Stimulated activated CD4-positive, alpha-beta T cell treated with anti-CD3 and anti-CD28 coated beads, Interleukin-4, amount 100 ng/mL, for 4 hours (primary cell): ENCODE results near the gene SETD6.

Source experiments
- DNase-seq, 2 experiments: peaks; one replicate each; pipeline ENCODE4 v3.0.0-alpha.2; 2020

SETD6 gene

DNA sequence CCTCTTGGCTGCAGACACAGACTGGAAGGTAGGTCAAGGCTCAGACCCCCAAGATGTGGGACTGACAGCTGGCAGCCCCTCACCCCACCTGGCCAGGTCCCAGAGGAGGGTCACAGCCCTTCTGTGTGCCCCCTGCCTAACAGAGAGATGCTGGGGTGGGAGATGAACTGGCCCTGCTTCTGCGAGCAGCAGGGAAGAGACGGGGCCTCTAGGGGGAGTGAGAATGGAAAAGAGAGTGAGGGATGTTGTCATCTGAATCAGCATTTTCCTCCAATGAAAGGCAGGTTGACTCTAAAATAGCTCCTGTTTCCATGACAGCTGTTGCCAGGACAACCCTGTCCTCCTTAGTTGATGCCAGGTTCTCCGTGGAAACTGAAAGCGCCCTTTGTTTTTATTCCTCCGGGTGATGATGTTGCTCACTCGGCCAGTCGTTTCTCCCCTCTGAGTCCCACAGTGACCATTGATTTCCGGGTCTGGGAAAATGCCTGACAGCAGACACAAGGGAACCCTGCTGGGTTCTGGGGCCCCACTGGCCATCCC, 20.3 kb upstream of the SETD6 start:
- peak; percentile 40 to 48 for DNase-seq

DNA sequence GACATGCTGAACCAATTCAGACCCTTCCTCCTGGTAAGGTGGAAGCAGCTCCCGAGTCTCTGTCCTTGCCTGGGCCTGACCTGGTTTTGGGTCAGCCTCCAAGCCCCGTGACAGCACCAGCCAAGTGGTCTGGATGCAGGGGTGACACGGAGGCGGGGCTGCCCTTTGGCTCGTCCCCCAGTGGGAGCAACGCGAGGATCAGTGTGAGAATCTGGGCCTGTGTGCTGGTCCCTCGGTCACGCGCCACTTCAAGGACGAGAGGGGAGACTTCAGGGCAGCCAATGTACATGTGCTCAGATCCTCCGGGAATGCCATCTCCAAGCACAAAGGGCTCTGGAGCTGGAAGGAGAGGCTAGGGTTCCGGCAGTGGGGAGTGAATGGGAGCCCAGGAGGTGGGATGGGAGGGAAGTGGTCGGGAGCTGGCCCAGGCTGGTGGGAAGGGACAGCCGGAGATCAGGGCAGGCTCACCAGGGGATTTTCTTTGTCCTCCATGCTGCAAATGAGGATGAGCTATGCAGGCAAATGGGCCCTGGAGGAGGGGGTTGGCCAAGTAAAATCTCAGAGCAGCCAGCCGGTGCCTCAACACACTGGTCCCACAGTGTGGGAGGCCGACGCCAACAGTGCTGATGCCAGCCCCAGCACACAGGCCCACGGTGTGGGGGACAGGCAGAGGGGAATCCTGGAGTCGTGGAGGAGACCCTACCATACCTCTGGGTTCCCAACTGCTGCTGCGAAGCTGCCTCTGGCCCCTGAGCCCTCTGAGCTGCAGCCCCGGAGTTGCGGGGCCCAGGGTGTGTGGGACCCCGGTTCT, 19.6 kb upstream of the SETD6 start:
- DNase-seq = no peak

DNA sequence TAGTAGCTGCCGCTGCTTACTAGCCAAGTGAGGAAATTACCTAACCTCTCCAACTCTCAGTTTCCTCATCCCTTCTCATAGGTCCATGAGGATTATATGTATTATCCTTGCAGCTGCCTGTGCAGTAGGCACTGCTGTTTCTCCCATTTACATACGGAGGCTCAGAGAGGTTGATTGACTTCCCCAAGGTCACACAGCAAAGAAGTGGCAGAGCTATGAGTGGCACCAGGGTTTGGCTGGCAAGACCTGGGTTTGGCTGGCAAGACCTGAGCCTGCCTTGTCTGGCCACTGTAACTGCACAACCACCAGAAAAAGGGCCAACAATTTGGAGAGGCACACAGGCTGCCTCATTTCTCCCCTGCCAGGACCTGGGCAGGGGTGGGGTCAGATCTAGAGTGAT, 17.8 kb upstream of the SETD6 start:
- no peak for DNase-seq

DNA sequence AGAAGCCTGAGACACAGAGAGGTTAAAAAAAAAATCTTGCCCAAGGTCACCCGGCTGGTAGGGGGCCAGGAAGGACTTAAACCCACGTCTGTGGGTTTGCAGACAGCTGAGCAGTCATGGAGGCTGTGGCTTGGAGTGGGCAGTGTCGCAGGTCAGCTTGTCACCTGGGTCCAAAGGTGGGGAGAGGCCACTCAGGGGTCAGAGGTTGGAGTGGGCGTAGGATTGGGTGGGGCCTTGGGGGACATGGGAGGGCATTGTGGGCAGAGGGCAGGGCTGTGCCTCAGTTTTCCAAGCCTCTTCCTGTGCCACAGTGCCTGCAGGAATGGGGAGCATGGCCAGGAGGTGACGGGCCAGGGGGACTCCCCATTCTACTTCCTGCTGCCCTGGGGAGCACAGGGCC, 17.4 kb upstream of the SETD6 start:
- DNase-seq = no peak

DNA sequence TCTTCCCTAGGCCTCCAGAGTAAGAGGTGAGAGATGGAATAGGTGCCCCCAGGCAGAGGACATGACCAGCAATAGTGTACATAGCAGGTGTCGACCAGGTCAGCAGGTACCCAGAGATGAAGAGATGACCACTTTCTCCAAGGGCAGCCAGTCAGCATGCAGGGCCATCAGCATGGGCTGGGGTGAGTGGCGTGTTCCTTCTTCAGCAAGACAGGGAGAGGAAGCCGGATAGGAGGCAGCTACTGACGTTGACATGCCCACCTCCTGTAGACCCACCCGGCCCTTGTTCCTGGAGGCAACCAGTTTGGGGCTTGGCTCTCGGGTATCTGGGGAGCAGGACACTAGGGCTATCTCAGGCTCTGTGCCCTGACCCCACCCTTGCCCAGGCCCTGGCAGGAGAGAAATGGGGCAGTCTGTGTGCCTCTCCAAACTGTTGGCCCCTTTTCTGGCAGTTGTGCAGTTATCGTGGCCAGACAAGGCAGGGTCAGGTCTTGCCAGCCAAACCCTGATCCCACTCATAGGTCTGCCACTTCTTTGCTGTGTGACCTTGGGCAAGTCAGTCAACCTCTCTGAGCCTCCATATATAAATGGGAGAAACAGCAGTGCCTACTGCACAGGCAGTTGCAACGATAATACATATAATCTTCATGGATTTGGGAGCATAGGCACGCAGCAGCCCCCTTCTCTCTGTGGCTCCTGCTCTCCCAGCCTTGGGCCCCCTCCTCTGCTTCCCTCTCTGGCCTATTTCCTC, 16.8 kb upstream of the SETD6 start:
- DNase-seq = no peak

DNA sequence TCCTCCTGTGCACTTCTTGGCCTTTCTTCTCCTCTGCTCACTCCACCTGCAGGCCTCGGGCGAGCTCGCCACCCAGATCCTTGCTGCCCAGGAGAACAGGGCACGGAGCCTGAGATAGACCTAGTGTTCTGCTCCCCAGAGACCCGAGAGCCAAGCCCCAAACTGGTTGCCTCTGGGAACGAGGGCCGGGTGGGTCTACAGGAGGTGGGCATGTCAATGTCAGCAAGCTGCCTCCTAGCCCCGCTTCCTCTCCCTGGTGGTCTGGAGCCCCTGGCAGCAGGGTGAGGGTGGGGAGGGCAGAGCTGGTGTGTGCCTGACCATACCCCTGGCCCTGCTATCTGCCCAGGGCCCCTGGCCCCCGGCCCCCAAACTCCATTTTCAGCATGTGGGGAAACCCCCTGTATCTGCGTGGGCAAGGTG, 16.2 kb upstream of the SETD6 start:
- DNase-seq = no peak

DNA sequence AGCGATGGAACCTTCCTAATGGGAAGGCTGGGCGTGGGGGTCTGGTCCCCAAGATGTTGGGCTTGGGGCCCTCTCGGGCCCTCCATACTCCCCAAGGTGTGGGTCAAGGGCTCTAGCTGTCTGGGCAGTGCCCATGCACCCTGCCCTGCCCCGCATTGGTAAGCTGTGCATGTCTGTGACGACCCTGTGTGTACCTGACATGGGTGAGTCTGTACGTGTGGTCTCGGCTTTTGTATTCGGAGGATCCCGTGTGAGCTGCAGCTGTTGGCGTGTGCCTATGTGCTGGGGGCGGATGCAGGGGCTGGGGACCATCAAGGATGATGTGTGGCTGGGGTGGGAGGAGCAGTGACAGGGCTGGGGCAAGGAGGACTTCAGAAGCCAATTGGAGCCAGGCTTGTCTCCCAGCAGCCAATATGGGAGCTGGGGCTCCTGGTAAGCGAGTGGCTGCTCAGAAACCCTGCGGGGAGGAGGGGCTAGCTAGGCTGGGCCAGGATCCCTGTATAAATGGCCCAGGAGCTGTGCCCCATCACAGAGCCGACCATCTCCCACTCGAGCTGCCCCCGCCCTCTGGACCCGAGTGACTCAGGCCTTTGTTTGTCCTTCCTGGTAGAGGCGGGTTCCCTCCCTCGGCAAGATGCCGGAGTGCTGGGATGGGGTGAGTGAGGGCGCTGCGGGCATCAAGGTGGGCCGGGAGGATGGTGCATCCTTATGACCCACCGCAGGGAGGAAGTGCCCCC, 15.5 kb upstream of the SETD6 start, which contains the start of gene NDRG4:
TSS of gene NDRG4 (plus strand) at position 529 of the 737 bp plus-strand sequence. CDS start at position 635, 106 bp downstream.
- DNase-seq = peak in 1 of 2 experiments; percentile 11

DNA sequence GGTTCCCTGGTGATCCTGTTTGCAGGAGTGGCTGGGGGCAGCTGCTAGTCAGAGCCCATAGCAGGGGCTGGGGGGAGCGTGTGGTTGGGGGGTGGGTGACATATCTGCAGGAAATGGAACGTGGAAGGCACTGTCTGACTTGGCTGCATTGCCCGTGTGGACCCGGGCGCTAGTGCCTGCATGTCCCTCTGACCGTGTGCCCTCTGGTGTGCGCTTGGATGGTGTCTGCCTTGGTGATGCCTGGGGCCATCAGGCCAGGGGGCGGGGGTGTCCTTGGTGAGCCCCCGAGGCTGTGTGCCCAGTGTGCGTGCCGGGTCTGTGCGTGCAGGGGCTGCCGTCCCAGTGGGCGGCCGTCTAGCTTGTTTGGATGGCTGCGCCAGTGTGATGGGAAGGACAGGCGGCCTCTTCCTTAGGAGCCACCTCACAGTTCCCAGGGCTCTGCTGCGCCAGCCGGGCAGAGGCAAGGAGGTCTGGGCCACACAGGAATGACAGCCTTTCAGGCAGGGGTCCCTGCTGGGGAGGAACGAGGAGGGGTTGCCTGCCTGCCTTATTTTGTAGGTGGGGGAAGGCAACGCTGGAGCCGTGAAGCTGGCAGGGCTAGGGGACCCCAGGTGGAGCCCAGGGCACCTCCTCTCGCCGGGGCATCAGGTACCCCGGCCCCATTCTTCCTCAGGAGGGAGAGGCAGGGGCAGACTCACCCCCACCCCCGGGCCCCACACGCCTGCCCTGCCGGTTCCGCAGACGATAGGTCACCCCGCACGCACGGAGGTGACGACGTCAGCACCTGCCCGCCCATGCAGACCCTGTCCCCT, 14.7 kb upstream of the SETD6 start:
- DNase-seq = no peak

DNA sequence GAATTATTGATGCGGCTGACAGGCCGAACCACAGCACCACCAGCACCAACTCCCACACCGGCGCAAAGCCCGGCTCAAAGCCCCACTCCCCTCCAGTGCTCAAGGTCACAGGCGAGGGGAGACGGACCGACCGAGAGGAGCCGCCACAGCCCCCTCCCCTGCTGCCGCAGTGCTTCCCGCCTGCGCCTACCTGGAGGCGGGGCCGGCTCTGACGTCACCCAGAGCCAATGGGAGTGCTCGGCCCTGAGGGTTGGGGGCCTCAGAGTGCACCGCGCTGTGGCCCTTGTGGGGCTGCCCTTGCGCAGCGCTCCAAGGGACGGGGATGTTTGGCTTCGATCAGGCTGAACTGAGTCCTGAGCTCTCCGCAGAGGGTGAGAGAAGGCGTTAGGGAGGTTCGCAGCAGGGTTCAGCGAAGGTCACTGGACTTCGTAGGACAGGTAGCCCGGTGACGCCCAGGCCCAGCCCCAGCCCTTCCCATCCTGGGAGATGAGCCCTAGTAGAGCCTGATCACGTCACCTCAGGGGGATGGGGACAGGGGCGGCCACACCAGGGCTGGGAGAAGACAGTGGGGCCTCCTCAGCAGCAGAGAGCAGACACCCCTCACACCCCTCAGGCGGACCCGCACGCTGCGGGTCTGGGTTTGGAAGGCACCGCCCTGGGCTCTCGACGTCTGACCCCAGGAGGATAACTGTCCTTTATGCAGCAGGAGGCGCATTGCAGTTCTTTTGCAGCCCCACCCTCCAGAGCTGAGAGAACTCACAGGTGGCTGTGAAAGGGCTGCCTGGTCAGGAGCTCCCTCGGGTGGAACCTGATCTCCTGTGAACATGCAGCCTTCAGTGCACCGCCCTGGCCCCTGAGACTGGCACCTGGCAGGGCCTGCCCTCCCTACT, 13.8 kb upstream of the SETD6 start:
- peak; percentile 54 to 57 for DNase-seq

DNA sequence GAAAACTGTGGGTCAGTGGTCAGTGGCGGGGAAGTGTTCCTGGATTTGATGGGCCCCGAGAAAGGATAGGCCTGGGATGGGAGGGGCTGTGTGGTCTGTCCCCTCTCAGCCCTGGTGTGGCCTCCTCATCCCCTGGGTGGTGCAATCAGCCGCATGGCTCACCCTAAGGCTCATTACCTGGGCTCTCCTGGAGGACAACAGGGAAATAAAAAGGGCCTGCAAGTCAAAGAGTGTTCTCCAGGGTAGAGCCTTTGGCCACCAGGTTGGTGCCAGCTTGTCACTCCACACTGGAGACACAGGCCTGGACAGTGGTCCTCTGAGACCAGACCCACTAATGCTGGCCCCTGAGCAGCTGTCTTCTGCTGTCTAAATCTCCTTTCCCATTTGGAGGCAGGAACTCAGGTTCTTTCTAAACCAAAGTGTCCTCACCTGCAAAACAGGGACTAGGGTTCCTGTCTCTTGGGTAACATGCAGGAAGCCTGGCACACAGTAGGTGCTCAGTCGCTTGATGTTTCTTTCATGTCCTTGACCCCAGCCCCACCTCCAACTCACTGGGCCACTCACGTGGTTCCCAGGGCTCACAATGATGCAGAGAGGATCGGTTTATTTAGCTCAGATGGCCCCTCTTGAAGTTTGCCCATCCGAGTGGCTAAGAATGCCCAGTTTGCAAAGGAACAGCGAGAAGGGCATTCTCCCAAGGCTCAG, 12.9 kb upstream of the SETD6 start:
- no peak for DNase-seq

DNA sequence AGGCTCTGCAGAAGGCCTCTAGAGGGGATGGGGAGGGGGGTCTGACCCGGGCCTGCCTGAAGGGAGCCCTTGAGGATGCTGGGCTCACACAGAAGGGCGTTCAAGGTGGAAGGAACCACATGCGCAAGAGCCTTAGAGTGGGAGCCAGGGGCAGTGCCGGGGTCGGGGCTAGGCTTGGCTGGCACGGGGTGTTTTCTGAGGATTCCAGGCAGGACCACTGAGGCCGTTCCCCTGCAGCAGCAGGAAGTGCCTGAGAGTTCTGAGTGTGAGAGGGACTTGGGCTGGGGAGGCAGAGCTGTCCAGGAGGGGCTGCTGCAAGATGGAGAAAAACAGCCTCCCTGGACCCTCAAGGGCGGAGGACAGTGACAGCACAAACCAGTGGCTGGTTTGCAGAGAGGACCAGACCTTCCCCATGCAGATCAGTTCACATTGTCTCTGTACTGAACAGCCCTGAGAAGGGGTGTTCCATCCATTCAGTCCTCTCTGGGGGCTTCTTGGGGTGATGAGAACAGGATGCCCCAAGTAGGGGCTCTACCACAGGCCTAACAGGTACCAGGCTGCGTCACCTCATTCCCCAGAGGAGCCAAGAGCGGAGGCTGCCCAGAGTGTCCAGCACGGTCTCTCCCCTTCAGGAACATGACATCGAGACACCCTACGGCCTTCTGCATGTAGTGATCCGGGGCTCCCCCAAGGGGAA, 12.0 kb upstream of the SETD6 start:
- no peak for DNase-seq

DNA sequence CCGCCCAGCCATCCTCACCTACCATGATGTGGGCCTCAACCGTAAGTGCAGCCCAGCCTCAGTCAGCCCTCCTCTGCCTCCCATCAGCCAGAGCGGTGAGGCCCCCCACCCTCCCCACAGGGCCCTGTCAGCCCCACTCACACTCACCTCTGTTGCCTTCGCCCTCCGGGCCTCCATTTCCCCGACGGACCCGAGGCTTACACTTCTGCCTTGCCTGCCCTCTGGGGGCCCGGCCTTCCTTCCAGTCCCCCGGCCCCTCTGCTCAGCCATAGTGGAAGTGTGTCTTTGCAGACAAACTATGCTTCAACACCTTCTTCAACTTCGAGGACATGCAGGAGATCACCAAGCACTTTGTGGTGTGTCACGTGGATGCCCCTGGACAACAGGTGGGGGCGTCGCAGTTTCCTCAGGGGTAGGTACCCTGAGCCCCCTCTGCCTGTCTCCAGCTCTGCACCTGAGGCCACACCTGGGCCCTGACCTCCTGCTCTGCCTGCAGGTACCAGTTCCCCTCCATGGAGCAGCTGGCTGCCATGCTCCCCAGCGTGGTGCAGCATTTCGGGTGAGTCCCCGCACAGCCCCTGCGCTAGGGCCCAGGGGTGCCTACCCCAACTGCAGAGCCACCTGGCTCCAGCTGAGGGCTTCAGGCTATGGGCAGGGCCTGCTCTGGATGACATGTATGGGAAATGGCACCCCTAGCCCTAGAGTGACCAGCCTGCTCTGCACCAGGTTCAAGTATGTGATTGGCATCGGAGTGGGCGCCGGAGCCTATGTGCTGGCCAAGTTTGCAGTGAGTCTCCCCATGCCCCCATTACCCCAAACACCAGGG, 11.2 kb upstream of the SETD6 start:
- no peak for DNase-seq

DNA sequence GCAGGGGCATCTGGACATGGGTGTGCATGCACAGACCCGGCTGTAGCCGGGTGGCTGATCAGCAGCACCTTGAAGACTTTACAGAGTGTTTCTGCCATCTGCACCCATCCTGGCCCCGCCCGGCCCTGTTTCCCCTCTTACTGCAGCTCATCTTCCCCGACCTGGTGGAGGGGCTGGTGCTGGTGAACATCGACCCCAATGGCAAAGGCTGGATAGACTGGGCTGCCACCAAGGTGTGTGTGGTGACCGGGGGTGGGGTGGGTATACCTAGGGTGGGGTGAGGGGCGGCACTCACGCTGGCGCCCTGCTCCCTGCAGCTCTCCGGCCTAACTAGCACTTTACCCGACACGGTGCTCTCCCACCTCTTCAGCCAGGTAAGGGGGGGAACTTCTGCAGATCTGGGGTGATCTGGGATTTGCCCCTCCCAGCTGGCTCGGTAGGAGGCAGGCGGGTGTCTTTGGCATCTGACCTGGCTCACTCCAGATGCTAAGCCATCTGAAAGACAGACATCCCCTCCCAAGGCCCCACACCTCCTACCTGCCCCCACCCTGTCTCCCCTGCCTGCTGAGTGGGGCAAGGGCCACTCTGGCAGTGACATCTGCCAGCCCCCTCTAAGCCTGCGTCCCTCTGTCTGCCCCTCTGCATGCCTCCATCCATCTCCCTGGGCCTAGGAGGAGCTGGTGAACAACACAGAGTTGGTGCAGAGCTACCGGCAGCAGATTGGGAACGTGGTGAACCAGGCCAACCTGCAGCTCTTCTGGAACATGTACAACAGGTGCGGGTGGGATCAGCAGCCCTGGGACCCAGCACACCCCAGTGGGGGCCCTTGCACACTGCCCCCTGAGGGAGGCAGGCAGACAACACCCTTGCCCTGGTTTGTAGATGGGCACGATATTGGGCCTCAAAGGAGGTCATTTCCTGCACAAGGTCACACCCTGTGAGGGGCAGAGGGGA, 8.8 kb upstream of the SETD6 start:
- DNase-seq = no peak

DNA sequence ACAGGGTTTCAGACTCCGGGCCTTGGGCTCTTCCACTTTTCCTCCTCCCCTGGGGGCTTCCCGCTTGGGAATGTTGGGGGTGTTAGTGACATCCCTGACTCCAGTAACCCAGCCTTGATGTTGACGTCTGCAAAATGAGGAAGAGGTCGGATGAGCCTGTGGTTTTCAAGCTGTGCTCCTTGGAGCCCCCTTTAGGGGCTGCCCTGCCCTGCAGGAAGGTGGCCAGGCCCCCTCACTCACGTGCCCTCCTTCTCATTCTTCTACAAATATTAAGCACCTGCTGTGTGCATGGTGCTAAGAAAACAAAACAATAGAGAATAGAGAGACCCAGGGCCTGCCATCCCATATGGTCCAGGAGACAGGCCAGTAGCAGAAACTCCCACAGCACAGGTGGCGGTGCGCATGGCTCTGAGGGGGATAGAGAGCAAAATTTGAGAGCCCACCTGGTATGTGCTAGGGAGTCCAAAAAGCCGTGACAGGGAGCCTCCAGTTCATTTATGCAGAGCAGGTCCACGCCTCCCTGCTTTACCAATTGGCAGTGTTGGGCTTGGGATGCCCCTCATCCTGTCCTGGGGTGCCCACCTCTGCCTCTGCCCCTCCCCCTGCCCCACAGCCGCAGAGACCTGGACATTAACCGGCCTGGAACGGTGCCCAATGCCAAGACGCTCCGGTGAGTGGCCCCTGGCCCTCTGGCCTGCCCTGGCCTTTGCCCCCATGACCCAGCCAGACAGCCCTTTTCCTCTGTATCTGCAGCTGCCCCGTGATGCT, 7.9 kb upstream of the SETD6 start:
- no peak for DNase-seq

DNA sequence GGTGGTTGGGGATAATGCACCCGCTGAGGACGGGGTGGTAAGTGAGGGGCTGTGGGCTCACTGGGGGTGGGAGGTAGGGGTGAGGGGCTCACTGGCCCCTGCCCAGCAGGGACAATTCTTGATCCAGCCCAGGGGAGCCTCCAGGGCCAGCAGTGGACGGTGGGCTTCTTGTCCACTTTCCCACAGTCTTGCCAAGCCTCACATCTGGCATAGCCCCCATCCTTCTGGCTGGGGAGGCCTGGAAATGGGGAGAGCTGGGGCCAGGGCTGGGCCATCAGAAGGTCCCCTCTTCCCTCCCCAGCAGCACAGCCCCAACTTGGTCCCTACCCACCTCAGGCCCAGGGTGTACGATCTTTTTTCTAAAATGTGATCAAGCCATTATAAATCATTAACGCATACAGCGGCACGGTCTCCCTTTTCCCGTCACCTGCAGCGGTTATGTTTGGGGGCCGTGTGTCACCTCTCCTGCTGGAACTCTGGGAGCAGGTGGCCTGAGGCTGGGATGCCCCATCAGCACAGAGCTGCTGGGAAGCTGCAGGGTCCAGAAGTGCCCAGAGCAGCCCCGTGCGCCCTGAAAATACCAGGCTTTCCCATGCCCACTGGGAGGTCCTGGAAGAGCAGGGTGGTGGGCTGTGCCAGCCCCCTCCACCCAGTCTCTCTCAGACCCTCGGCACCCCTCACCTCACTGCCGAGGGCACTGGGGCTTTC, 7.2 kb upstream of the SETD6 start:
- DNase-seq = no peak

DNA sequence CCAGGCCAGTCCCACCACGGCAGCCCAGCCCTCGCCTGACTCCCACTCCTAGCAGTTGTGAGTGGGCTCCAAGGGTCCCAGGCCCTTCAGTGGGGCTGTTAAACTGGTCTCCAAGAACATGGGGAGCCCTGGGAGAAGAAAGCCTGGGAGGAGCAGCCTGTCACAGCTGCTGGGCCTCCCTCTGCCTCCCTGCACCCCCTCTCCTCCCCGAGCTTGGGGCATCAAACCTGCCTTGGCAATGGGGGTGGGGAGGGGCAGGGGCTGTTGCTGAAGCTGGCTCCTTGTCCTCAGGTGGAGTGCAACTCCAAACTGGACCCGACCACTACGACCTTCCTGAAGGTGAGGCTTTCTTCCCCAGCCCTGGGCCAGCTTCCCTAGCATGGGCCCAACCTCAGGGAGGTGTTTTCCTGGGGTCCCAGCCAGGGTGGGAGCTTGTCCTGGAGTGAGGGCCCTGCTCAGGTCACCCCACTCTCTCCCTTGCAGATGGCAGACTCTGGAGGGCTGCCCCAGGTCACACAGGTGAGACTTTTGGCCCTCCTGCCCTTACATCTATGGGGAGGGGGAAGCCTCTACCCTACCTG, 6.6 kb upstream of the SETD6 start:
- no peak for DNase-seq
